Measurements from ENCODE around the gene CHD3. TPM values are rescaled to one million over a fixed set of nuclear protein-coding genes. Genes with fewer than 3 reads are reported as not detected.

The CHD3 gene
- total RNA-seq, 2 experiments from 2014 or later = 130 to 139 TPM

- intact Hi-C loops (cut with micrococcal nuclease) = loop anchor here (2.0 to 10.0 kb wide), 2 partner anchors 14 to 282 kb away; partner anchors contain the start of gene CD68
- ATAC-seq = peak; percentile 90
- no peaks in the 10 kb centered on the region for H3K27me3 Mint-ChIP-seq
- no peak within 1 kb of the TSS for H3K27ac Mint-ChIP-seq
- no peaks in the 10 kb centered on the region for H3K9me3 Mint-ChIP-seq
- peak; percentile 98 for DNase-seq
- peaks cover 22% of the 10 kb centered on the region for H3K36me3 Mint-ChIP-seq (ENCODE audit: low read depth)
- H3K4me1 Mint-ChIP-seq (ENCODE audit: low read depth) = peaks cover 33% of the 10 kb centered on the region
- CTCF ChIA-PET = interaction anchor here (0.7 to 1.7 kb wide), 20 partner anchors 10 to 169 kb away, joined by 3 to 9 read pairs (median 4); partner anchors contain the start of genes RNF227, TP53 and WRAP53
- POLR2A ChIA-PET = interaction anchor here (0.7 to 2.9 kb wide), 11 partner anchors 11 to 284 kb away, joined by 3 to 42 read pairs (median 6); partner anchors contain the start of genes RNF227 and TP53
- TF ChIP-seq CTCF (IDR thresholded peaks at IDR 0.05) = no peak
- no peak within 1 kb of the TSS for H3K4me3 Mint-ChIP-seq
These were observed 31.5 kb upstream of the CHD3 start, which contains the start of gene NAA38 for GRCh38 chr17:7856811-7857712. Gene NAA38 (minus strand): TSS chr17:7857559. CDS start chr17:7857463, 96 bp downstream.

- TF ChIP-seq CTCF (IDR thresholded peaks at IDR 0.05) = no peak
- DNase-seq (peak; percentile 94), ATAC-seq (peak; percentile 47)
- Mint-ChIP-seq H3K27ac (no peak within 1 kb of the TSS), H3K4me1 (ENCODE audit: low read depth) (peaks cover 31% of the 10 kb centered on the region), H3K27me3 (no peaks in the 10 kb centered on the region), H3K9me3 (no peaks in the 10 kb centered on the region), H3K36me3 (ENCODE audit: low read depth) (peaks cover 17% of the 10 kb centered on the region), H3K4me3 (no peak within 1 kb of the TSS)
- CTCF ChIA-PET = interaction anchor here (0.7 to 1.7 kb wide), 20 partner anchors 11 to 170 kb away, joined by 3 to 9 read pairs (median 4); partner anchors contain the start of genes RNF227, TP53 and WRAP53
- intact Hi-C loops (cut with micrococcal nuclease) = loop anchor here (2.0 to 10.0 kb wide), 2 partner anchors 15 to 283 kb away; partner anchors contain the start of gene CD68
- POLR2A ChIA-PET = interaction anchor here (0.9 to 2.9 kb wide), 9 partner anchors 15 to 285 kb away, joined by 3 to 42 read pairs (median 6); partner anchors contain the start of genes RNF227 and TP53
These were observed 30.7 kb upstream of the CHD3 start, which contains the start of gene CYB5D1 for GRCh38 chr17:7857713-7858521. Gene CYB5D1 (plus strand): TSS chr17:7858003. CDS start chr17:7858135, 132 bp downstream.

- POLR2A ChIA-PET = interaction anchor here (1.0 to 1.4 kb wide), 2 partner anchors 24 to 25 kb away, joined by 4 read pairs; partner anchors contain the start of gene KDM6B
- peaks cover 17% of the 10 kb centered on the region for H3K36me3 Mint-ChIP-seq (ENCODE audit: low read depth)
- H3K4me3 Mint-ChIP-seq = no peak overlapping the region
- H3K4me1 Mint-ChIP-seq (ENCODE audit: low read depth) = peaks cover 31% of the 10 kb centered on the region
- DNase-seq (peak; percentile 54), ATAC-seq (no peak)
- no peak overlapping the region for H3K27ac Mint-ChIP-seq
- no peaks in the 10 kb centered on the region for H3K9me3 Mint-ChIP-seq
- intact Hi-C loops (cut with micrococcal nuclease) = loop anchor here (10.0 kb wide), 1 partner anchor 284 kb away; the partner anchor contains the start of gene CD68
- CTCF ChIA-PET = interaction anchor here (1.6 to 6.1 kb wide), 3 partner anchors 11 to 131 kb away, joined by 5 to 78 read pairs (median 7); no protein-coding TSS in a partner anchor
- TF ChIP-seq CTCF (IDR thresholded peaks at IDR 0.05) = peak; percentile 19
- no peaks in the 10 kb centered on the region for H3K27me3 Mint-ChIP-seq
These were observed 30.1 kb upstream of the CHD3 start for GRCh38 chr17:7858522-7858810.

GRCh38 chr17:7859028-7859427 is 29.6 kb upstream of the CHD3 start:
- peaks cover 29% of the 10 kb centered on the region for H3K4me1 Mint-ChIP-seq (ENCODE audit: low read depth)

More at GRCh38 chr17:7859028-7859427, 29.6 kb upstream of the CHD3 start:
- Mint-ChIP-seq H3K27ac (no peak overlapping the region), H3K36me3 (ENCODE audit: low read depth) (peaks cover 15% of the 10 kb centered on the region), H3K4me3 (no peak overlapping the region), H3K9me3 (no peaks in the 10 kb centered on the region), H3K27me3 (no peaks in the 10 kb centered on the region)
- ChIA-PET POLR2A (interaction anchor here (1.0 to 1.4 kb wide), 5 partner anchors 11 to 27 kb away, joined by 4 to 5 read pairs (median 4); partner anchors contain the start of gene KDM6B), CTCF (interaction anchor here (1.6 to 6.1 kb wide), 4 partner anchors 11 to 198 kb away, joined by 5 to 78 read pairs (median 8); no protein-coding TSS in a partner anchor)
- intact Hi-C loops (cut with micrococcal nuclease) = loop anchor here (10.0 kb wide), 1 partner anchor 284 kb away; the partner anchor contains the start of gene CD68
- no peak for TF ChIP-seq CTCF (IDR thresholded peaks at IDR 0.05)
- ATAC-seq (no peak), DNase-seq (no peak)
